Loucy (cell line): ENCODE data around the gene TMED8.

Experiments
- H2AFZ ChIP-seq: fragments of 200-600 bp; sonication (generic); 2 replicates; pipeline ENCODE4 v1.6.0; 2016; ENCODE audit warnings: antibody characterized with exemption, mild to moderate bottlenecking, low read length, moderate library complexity
- H3F3A ChIP-seq: fragments of 200-600 bp; 2 replicates; pipeline ENCODE4 v1.6.0; 2016; ENCODE audit warnings: antibody characterized with exemption, low read depth, mild to moderate bottlenecking
- H3K27me3 ChIP-seq: fragments of 200-600 bp; sonication (generic); 2 replicates; pipeline ENCODE4 v1.6.1; 2014; ENCODE audit warnings: low read length, mild to moderate bottlenecking; ENCODE audit not compliant: insufficient read depth, poor library complexity, severe bottlenecking
- H3K36me3 ChIP-seq: fragments of 200-600 bp; sonication (generic); 2 replicates; pipeline ENCODE4 v1.6.1; 2016; ENCODE audit warnings: low read length; ENCODE audit not compliant: insufficient read depth
- H3K4me1 ChIP-seq: fragments of 200-600 bp; sonication (generic); 2 replicates; pipeline ENCODE4 v1.5.1; 2014; ENCODE audit warnings: low read length, mild to moderate bottlenecking; ENCODE audit not compliant: insufficient read depth, poor library complexity, severe bottlenecking
- H3K4me2 ChIP-seq: fragments of 200-600 bp; sonication (generic); 2 replicates; pipeline ENCODE4 v1.6.0; 2014; ENCODE audit warnings: antibody characterized with exemption, low read length, low read depth, mild to moderate bottlenecking; ENCODE audit not compliant: poor library complexity, severe bottlenecking
- H3K4me3 ChIP-seq: fragments of 200-600 bp; sonication (generic); 2 replicates; pipeline ENCODE4 v1.5.1; 2014; ENCODE audit warnings: low read length, mild to moderate bottlenecking, mixed read lengths; ENCODE audit not compliant: poor library complexity, severe bottlenecking
- H3K79me2 ChIP-seq: fragments of 200-600 bp; sonication (generic); 2 replicates; pipeline ENCODE4 v1.6.1; 2014; ENCODE audit warnings: low read length; ENCODE audit not compliant: insufficient read depth
- H3K9ac ChIP-seq: fragments of 200-600 bp; sonication (generic); 2 replicates; pipeline ENCODE4 v1.6.0; 2014; ENCODE audit warnings: mild to moderate bottlenecking, low read depth, low read length, moderate library complexity; ENCODE audit not compliant: poor library complexity, severe bottlenecking
- H3K9me2 ChIP-seq: fragments of 200-600 bp; sonication (generic); replicated peaks from 2 replicates; pipeline ENCODE4 v1.6.1; 2016; ENCODE audit warnings: low read depth, low read length, mixed read lengths
- H3K9me3 ChIP-seq: fragments of 200-600 bp; sonication (generic); 2 replicates; pipeline ENCODE4 v1.6.1; 2014; ENCODE audit warnings: mild to moderate bottlenecking, antibody characterized with exemption, low read length, low read depth; ENCODE audit not compliant: insufficient read depth
- H4K20me1 ChIP-seq: fragments of 200-600 bp; sonication (generic); 2 replicates; pipeline ENCODE4 v1.6.0; 2014; ENCODE audit warnings: antibody characterized with exemption, low read length, mild to moderate bottlenecking; ENCODE audit not compliant: insufficient read depth, poor library complexity, severe bottlenecking
- EZH2phosphoT487 ChIP-seq: fragments of 200-600 bp; IDR thresholded peaks from 2 replicates; pipeline ENCODE4 v1.6.1; 2018; ENCODE audit warnings: antibody characterized with exemption, mild to moderate bottlenecking, moderate library complexity, borderline replicate concordance
- TF ChIP-seq, protein P1 (sequence below): fragments of 200-600 bp; sonication (generic); conservative IDR thresholded peaks from 2 replicates; pipeline ENCODE4 v1.5.1; 2014; ENCODE audit warnings: mild to moderate bottlenecking, antibody characterized with exemption, low read length

The TMED8 gene

DNA sequence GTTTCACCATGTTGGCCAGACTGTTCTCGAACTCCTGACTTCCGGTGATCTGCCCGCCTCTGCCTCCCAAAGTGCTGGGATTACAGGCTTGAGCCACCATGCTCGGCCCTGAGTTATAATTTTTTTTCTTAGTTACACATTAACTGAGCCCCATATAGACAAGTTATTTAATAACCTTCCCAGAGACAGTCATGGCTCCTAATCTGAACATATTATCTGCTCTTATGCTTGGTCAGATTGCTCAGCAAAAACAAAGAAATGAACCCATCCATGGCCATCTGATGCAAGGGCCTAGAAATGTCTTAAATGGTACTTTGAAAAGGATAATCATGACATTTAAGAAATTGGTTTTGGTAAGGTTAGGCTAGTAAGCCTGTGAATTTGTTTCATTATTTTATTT, 13.3 kb upstream of the TMED8 start:
- Histone ChIP-seq H3K27me3 (no peaks in the 10 kb centered on the region), H3K79me2 (no peaks in the 10 kb centered on the region), H3K4me1 (no peaks in the 10 kb centered on the region), H3K36me3 (no peaks in the 10 kb centered on the region), H3F3A (no peaks in the 10 kb centered on the region), H3K4me3 (no peak overlapping the region), H4K20me1 (no peaks in the 10 kb centered on the region), H3K9ac (no peak overlapping the region), H3K9me2 (no peaks in the 10 kb centered on the region), H3K4me2 (no peak overlapping the region), H3K9me3 (no peaks in the 10 kb centered on the region), H2AFZ (no peak overlapping the region)
- TF ChIP-seq, protein P1, sequence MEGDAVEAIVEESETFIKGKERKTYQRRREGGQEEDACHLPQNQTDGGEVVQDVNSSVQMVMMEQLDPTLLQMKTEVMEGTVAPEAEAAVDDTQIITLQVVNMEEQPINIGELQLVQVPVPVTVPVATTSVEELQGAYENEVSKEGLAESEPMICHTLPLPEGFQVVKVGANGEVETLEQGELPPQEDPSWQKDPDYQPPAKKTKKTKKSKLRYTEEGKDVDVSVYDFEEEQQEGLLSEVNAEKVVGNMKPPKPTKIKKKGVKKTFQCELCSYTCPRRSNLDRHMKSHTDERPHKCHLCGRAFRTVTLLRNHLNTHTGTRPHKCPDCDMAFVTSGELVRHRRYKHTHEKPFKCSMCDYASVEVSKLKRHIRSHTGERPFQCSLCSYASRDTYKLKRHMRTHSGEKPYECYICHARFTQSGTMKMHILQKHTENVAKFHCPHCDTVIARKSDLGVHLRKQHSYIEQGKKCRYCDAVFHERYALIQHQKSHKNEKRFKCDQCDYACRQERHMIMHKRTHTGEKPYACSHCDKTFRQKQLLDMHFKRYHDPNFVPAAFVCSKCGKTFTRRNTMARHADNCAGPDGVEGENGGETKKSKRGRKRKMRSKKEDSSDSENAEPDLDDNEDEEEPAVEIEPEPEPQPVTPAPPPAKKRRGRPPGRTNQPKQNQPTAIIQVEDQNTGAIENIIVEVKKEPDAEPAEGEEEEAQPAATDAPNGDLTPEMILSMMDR: no peak
- no peak for TF ChIP-seq EZH2phosphoT487

DNA sequence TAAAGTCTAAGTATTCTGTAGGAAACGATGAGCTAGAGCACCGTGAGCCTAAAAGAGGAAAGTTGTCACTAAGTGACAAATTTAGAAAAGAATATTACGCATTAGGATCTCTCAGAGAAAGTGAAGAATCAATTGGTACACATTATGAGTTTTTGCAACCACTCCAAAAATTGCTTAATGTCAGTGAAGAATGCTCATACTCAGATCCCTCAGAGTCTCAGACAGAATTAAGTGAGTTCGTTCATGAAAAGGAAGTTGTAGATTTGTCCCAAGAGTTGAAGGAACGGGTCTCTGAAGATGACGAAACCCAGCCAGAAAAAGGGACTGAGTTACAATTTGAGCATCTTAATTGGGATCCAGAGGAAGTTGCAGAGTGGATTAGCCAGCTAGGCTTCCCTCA, 1.8 kb upstream of the TMED8 start:
- Histone ChIP-seq H3K9me2 (no peaks in the 10 kb centered on the region), H3F3A (no peaks in the 10 kb centered on the region), H4K20me1 (no peaks in the 10 kb centered on the region), H3K9me3 (no peaks in the 10 kb centered on the region), H3K4me3 (no peak overlapping the region), H3K4me2 (no peak overlapping the region), H3K4me1 (peaks cover 33% of the 10 kb centered on the region), H3K9ac (no peak overlapping the region), H3K27me3 (no peaks in the 10 kb centered on the region), H2AFZ (no peak overlapping the region), H3K79me2 (peaks cover 26% of the 10 kb centered on the region), H3K36me3 (no peaks in the 10 kb centered on the region)
- TF ChIP-seq, protein P1: no peak
- no peak for TF ChIP-seq EZH2phosphoT487

DNA sequence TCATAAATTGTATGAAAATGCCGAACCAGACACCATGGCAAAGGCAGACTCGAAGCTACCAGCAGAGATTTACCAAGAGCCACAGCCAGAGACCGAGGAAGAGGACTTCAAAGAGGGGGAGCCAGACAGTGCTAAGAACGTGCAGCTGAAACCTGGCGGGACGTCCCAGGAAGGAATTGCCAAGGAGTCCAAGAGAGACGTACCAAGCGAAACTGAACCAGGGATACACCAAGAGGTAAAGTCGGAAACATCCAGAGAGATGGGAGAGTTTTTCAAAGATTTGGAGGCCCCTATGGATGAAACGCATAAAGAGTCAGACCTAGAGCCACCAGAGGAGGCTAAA, 579 bp upstream of the TMED8 start:
- Histone ChIP-seq H3K4me1 (peaks cover 42% of the 10 kb centered on the region), H3K9ac (peak overlapping the region; percentile 87), H3K27me3 (no peaks in the 10 kb centered on the region), H3K36me3 (no peaks in the 10 kb centered on the region), H4K20me1 (no peaks in the 10 kb centered on the region), H3K4me2 (peak overlapping the region; percentile 80), H3K4me3 (peak overlapping the region; percentile 82), H2AFZ (peak overlapping the region; percentile 96), H3F3A (0 out of 2 replicates have a peak, but pooled peaks cover 1% of the 10 kb centered on the region), H3K9me2 (no peaks in the 10 kb centered on the region), H3K79me2 (peaks cover 32% of the 10 kb centered on the region), H3K9me3 (no peaks in the 10 kb centered on the region)
- TF ChIP-seq EZH2phosphoT487: no peak
- TF ChIP-seq, protein P1: no peak
